GM12873 (cell line): Measurements from ENCODE around the gene TGM1.

Experiments
- TF ChIP-seq, protein P1 (sequence below): IDR thresholded peaks from 2 replicates; pipeline ENCODE4 v1.5.1; 2012; ENCODE audit warnings: low read depth, mild to moderate bottlenecking, moderate library complexity, low read length, control low read depth; ENCODE audit not compliant: insufficient read depth; ENCODE audit errors: missing control alignments

Gene TGM1

DNA sequence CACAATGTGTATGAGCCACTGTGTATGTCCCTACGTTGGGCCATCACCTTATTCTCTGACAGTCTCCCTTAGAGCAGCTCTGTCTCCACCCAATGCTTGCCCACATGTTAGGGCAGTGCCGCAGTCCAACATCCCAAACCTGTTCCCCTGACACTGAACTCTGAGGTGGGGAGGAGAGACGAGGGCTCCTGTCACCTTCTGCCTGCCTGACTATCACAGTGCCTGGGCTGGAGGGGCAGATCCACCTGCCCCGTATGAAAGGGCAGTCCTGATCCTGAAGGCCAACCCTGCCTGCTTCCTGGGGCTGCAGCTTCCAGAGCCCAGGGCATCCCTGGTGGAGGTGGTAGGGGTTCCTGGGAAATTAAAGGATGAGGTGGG, 2.2 kb downstream of the TGM1 start:
- TF ChIP-seq, protein P1, sequence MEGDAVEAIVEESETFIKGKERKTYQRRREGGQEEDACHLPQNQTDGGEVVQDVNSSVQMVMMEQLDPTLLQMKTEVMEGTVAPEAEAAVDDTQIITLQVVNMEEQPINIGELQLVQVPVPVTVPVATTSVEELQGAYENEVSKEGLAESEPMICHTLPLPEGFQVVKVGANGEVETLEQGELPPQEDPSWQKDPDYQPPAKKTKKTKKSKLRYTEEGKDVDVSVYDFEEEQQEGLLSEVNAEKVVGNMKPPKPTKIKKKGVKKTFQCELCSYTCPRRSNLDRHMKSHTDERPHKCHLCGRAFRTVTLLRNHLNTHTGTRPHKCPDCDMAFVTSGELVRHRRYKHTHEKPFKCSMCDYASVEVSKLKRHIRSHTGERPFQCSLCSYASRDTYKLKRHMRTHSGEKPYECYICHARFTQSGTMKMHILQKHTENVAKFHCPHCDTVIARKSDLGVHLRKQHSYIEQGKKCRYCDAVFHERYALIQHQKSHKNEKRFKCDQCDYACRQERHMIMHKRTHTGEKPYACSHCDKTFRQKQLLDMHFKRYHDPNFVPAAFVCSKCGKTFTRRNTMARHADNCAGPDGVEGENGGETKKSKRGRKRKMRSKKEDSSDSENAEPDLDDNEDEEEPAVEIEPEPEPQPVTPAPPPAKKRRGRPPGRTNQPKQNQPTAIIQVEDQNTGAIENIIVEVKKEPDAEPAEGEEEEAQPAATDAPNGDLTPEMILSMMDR = no peak

DNA sequence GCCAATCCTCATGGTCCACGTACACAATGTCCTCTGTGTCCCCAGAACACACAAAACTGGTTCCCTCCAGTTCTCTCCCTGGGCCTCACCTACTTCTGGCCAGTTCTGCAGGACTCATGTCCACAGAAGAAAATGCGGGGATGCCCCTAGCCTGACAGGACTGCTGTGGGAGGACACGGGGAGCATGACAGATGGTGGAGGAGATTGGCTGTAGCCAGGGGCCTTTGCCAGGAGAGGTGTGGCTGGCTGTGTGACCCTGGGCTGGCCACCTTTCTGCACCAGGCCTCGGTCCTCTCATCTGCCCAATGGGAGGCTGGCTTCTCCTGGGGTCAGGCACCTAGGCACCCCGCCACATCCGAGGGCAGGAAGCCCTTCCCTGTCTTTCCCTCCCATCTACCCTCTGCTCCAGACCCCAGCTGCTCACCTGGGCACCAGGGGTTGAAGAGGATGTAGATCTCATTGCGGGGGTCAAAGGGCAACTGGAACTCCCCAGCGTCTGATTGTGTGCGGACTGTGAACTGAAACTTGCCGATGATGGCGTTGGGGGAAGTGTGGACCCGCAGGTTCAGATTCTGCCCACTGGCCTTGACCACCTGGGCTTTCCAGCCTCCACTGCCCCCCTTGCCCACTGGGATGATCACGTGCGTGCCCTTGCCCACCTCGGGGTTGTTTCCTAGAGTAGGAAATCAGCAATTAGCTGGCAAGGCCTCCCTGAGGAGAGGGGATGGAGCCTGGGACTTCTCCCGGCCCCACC, 2.8 kb downstream of the TGM1 start:
- TF ChIP-seq, protein P1 = no peak

DNA sequence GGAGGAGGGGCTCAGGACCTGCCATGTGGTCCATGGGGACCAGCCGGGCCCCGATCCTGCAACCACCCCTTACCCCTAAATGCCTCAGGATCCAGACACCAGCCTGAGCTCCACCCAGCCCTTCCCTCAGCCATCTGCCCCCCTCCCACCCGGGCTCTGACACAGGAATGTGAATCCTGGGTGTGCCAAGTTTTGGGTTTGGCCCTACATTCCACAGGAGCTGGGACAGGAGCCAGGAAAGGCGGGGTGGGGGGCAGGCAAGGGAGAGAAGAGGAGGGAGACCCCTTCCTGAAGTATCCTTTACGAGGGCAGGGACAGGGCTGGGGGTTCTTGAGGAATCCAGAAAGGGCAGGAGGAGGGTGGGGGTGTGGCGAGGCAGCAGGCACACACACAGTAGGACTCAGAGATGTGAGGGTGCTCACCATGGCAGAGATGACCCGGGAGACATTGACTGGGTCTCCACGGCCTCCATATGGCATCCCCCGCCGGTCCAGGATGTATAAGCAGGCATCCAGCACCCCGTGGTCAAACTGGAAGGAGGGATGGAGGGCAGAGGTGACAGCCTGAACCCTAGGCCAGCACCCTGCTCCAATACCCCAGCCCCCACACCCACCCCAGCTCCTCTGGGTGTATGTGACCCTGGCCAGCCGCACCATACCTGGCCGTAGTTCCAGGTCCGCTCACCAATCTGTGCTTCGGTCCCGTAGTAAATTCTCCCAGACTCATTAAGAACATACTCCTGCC, 3.5 kb downstream of the TGM1 start:
- TF ChIP-seq, protein P1 = no peak

DNA sequence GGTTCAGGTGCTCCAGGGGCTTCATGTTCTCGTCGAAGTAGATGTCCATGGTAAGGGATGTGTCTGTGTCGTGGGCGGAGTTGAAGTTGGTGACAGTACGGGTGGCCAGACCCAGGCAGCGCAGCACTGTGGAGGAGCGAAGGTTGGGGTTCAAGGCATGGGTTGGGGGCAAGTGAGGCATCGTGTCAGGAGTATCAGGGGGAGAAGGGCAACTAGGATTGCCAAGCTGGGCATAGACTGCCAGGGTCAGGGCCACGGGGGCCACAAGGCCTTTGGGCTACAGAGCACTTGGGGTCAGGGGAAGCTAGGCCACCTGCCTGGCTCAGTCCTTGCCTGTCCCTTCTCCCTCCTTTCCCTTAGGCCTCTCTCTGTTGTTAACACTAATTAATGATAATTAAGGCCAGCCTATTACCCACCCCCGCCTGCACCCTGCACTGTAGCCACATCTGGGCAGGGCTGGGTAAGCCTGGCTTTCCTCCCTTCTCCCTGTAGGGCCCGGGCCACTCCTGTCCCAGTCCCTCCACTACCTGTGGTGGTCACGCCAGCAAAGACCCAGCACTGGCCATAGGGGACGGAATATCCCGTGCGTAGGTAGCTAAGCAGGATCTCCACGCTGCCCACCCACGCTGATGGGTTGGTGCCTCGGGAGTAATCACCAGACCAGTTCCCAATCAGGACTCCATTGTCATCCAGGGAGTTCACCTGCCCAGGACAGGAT, 4.3 kb downstream of the TGM1 start:
- TF ChIP-seq, protein P1 = no peak

DNA sequence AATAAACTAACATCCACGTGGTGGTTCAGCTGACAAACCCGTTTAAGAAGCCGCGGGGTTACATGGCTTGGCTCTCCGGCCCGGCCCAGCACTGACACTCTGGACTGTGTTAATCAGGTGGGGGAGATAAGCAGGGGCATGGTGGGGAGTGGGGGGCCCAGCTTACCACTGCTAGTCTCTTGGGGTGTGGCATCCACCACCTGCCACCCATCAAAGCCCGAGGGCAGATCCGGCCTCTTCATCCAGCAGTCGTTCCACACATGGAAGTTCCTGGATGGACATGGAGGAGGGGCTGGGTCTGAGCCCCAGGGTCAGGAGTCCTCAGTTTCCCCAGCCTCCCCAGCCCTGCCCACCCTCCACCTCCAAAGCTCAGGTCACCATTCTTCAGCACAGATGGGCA, 4.9 kb downstream of the TGM1 start:
- TF ChIP-seq, protein P1 = no peak

DNA sequence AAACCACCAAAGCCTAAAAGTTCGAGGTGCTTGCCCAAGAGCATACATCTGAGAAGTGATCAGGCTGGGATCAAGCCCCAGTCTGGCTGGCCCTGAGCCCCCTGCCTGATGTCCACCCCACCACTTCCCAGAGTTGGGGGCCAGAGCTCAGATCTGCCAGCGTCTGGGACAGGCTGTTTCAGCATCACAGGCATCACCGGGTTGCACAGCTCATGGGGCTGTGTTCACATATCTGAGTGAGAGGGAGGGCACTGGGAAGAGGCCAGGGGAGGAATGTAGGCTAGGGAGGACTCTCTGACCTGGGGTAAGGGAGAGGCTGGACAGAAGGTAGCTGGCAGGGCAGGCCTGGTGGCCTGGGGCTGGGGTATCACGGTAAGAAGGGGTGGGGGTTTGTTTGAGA, 6.0 kb downstream of the TGM1 start:
- TF ChIP-seq, protein P1 = no peak
